T-cell (primary cell): ENCODE data around the gene ZBTB42. TPM values are rescaled to one million over a fixed set of nuclear protein-coding genes. Genes with fewer than 3 reads are reported as not detected.
A peak's percentile ranks its signal among the peaks of the same experiment; 100 is the strongest.
"Not testable (repeated sequence)": the region's sequence is repeated elsewhere in the genome, so short reads cannot be mapped to it uniquely, and the experiment has no call there.

Experiments used
- ATAC-seq, 4 experiments: fragments of 200-7000 bp in 3 of 4; fragments of 150-1000 bp in 1 of 4; cut with Tn5 transposase; replicated peaks in 1 of 4; 1 replicate in 3 of 4; 2 replicates in 1 of 4; pipeline ENCODE4 v1.10.0; 2021; ENCODE audit warnings: moderate library complexity in 3 of 4, mild to moderate bottlenecking in 2 of 4, moderate number of reproducible peaks in 1 of 4
- CTCF ChIA-PET, 2 donors: fragments of 300-600 bp; sonication (Branson Sonifier 250); formaldehyde crosslinking; loops; one replicate each; lab custom pipeline; 2022; ENCODE audit warnings: antibody characterized with exemption in 2 of 2; lab: Charles Lee
- POLR2A ChIA-PET, 2 donors: fragments of 300-600 bp; sonication (Branson Sonifier 250); formaldehyde crosslinking; loops; one replicate each; lab custom pipeline; 2022; ENCODE audit warnings: antibody characterized with exemption in 2 of 2; lab: Charles Lee
- DNase-seq, 35 experiments: peaks; one replicate each; pipeline versions ENCODE4 v3.0.0 to v3.0.0-alpha.2; 2013 to 2023
- H3K27ac ChIP-seq: one replicate; pipeline ENCODE4 v1.5.1; 2013; ENCODE audit warnings: low read length
- H3K27me3 ChIP-seq, 2 experiments: replicated peaks in 1 of 2; 1 replicate in 1 of 2; 2 replicates in 1 of 2; pipeline versions ENCODE4 v1.6.1 to v1.7.0; 2013; ENCODE audit warnings: low read length in 1 of 2, mixed read lengths in 1 of 2; ENCODE audit not compliant: control insufficient read depth in 2 of 2, insufficient read depth in 2 of 2; ENCODE audit errors: extremely low read depth in 1 of 2
- H3K36me3 ChIP-seq, 2 donors: 1 replicate in 1 of 2; 2 replicates in 1 of 2; pipeline versions ENCODE4 v1.6.1 to v1.7.0; 2013; ENCODE audit warnings: low read length in 1 of 2; ENCODE audit not compliant: control insufficient read depth in 2 of 2, insufficient read depth in 1 of 2; ENCODE audit errors: extremely low read depth in 1 of 2
- H3K4me1 ChIP-seq, 2 experiments: 1 replicate in 1 of 2; 2 replicates in 1 of 2; pipeline versions ENCODE4 v1.6.1 to v1.7.0; 2013; ENCODE audit warnings: low read length in 2 of 2, mixed read lengths in 1 of 2; ENCODE audit not compliant: insufficient read depth in 2 of 2, control insufficient read depth in 1 of 2; ENCODE audit errors: extremely low read depth in 1 of 2
- H3K4me3 ChIP-seq, 2 donors: 1 replicate in 1 of 2; 2 replicates in 1 of 2; pipeline versions ENCODE4 v1.5.1 to v1.7.0; 2013; ENCODE audit warnings: mild to moderate bottlenecking in 2 of 2, low read length in 1 of 2, moderate library complexity in 1 of 2; ENCODE audit not compliant: control insufficient read depth in 1 of 2; ENCODE audit errors: extremely low read depth in 1 of 2
- H3K9me3 ChIP-seq: 2 replicates; pipeline ENCODE4 v1.7.0; 2013
- H3K27ac Mint-ChIP-seq, 2 donors: one replicate each; pipeline ENCODE4 v1.8.0; 2020 to 2021; ENCODE audit warnings: mild to moderate bottlenecking in 2 of 2, mixed read lengths in 2 of 2
- H3K27me3 Mint-ChIP-seq, 2 donors: one replicate each; pipeline ENCODE4 v1.8.0; 2021 to 2022; ENCODE audit warnings: mixed read lengths in 2 of 2
- H3K36me3 Mint-ChIP-seq: one replicate; pipeline ENCODE4 v1.8.0; 2021; ENCODE audit warnings: mixed read lengths
- H3K4me1 Mint-ChIP-seq, 3 donors: one replicate each; pipeline ENCODE4 v1.8.0; 2020 to 2022; ENCODE audit warnings: mixed read lengths in 3 of 3, mild to moderate bottlenecking in 1 of 3
- H3K4me3 Mint-ChIP-seq, 3 donors: one replicate each; pipeline ENCODE4 v1.8.0; 2020 to 2022; ENCODE audit warnings: mild to moderate bottlenecking in 3 of 3, mixed read lengths in 3 of 3, moderate library complexity in 3 of 3
- H3K9me3 Mint-ChIP-seq, 3 donors: one replicate each; pipeline ENCODE4 v1.8.0; 2020 to 2022; ENCODE audit warnings: mixed read lengths in 3 of 3
- WGBS: methylation state at CpG from one replicate; pipeline ENCODE4 v1.1.5; 2013; ENCODE audit warnings: missing lambda C conversion rate; ENCODE audit not compliant: insufficient coverage; 5-methylcytosine and 5-hydroxymethylcytosine counted together
- total RNA-seq, 35 experiments: library from RNA in 6 of 35; stranded (reverse) in 6 of 35; fragments of 120-200 nt in 1 of 35; gene quantifications; one replicate each; pipeline versions ENCODE4 v1.2.1 to v1.2.4 and lab custom pipeline; 2013 to 2026

Gene ZBTB42
- total RNA-seq, 5 donors from 2014 or later (not counting 1 experiment from before 2014, with no cell fraction given): 3.5 to 10.5 (median 9.4) TPM

DNA sequence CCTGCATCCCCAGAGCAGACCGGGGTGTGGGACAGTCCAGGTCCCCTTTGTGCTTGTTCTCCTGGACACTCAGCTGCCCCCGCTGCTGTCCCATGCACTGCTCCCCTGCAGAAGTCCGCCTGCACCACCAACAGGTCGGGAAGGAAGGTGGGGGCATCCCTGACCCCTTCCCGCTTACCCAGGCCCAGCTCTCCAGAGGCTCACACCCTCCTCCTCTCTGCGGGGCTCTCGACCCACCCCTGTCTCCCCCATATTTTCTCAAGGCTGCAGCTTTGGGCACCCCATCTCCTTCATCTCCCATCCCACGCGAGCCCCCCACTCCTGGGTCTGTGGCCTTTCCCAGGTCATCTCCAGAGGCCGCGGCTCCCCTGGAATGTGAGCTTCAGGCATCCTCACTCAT is 9.4 kb downstream of the ZBTB42 start:
- Histone ChIP-seq H3K36me3 (no peaks in the 10 kb centered on the region), H3K27me3 (no peaks in the 10 kb centered on the region), H3K27ac (no peak overlapping the region), H3K4me3 (no peak overlapping the region), H3K9me3 (no peaks in the 10 kb centered on the region), H3K4me1 (peaks cover 0 to 11% of the 10 kb centered on the region in 2 experiments)
- H3K27ac Mint-ChIP-seq: no peak overlapping the region
- 94% methylated on average over 10 of the region's 11 CpGs for WGBS
- no peak for DNase-seq
- ATAC-seq: no peak
- ChIA-PET POLR2A (interaction anchor here (0.6 kb wide), 2 partner anchors 10 to 223 kb away, joined by 3 to 5 read pairs; partner anchors contain the start of gene ZBTB42 (in 1 of the 2)), CTCF (no interaction called here)
- H3K27me3 Mint-ChIP-seq: no peaks in the 10 kb centered on the region
- no peaks in the 10 kb centered on the region for H3K36me3 Mint-ChIP-seq
- no peak overlapping the region for H3K4me3 Mint-ChIP-seq
- H3K9me3 Mint-ChIP-seq: no peaks in the 10 kb centered on the region
- peaks cover 14 to 16% (median 14%) of the 10 kb centered on the region in 3 donors for H3K4me1 Mint-ChIP-seq

DNA sequence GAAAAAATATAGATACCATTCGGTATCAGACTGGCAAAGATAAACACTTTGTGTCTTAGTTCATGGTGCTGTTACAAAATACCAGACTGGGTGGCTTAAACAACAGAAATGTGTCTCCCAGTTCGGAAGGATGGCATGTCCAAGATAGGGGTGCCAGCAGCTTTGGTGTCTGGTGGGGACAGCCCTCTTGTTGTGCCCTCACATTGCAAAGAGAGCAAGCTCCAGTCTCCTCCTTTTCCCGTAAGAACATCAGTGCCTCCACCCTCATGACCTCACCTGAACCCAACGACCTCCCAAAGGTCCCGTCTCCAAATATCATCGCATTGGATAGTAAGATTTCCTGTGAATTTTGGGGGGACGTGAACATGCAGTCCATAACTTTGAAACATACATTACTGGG is 12.4 kb downstream of the ZBTB42 start:
- H3K4me1 ChIP-seq: peaks cover 0 to 26% of the 10 kb centered on the region in 2 experiments
- Mint-ChIP-seq H3K9me3 (no peaks in the 10 kb centered on the region), H3K27ac (no peak overlapping the region), H3K4me1 (peaks cover 14 to 19% (median 19%) of the 10 kb centered on the region in 3 donors), H3K4me3 (no peak overlapping the region), H3K36me3 (no peaks in the 10 kb centered on the region), H3K27me3 (no peaks in the 10 kb centered on the region)
- H3K36me3 ChIP-seq: no peaks in the 10 kb centered on the region
- no peak for ATAC-seq
- no peaks in the 10 kb centered on the region for H3K27me3 ChIP-seq
- no peak for DNase-seq
- ChIA-PET CTCF (interaction anchor here (0.7 kb wide), 2 partner anchors 18 to 43 kb away, joined by 3 to 11 read pairs; no protein-coding TSS in a partner anchor), POLR2A (no interaction called here)
- 100% methylated on average over 1 of the region's 7 CpGs for WGBS
- H3K9me3 ChIP-seq: no peaks in the 10 kb centered on the region
- H3K4me3 ChIP-seq: no peak overlapping the region
- no peak overlapping the region for H3K27ac ChIP-seq

DNA sequence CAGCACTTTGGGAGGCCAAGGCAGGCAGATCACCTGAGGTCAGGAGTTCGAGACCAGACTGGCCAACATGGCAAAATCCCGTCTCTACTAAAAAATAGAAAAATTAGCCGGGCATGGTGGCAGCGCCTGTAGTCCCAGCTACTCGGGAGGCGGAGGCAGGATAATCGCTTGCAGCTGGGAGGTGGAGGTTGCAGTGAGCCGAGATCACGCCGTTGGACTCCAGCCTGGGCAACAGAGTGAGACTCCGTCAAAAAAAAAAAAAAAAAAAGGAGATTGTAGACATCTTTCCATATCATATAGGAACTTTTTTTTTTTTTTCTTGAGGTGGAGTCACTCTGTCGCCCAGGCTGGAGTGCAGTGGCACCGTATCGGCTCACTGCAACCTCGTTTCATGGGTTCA is 13.8 kb downstream of the ZBTB42 start:
- Mint-ChIP-seq H3K4me1 (peaks cover 14 to 19% (median 19%) of the 10 kb centered on the region in 3 donors), H3K4me3 (peak overlapping the region; percentile 86 to 90 (median 87)), H3K27ac (peak overlapping the region in 1 of 2 donors; percentile 93)
- CTCF ChIA-PET, H3K27me3 ChIP-seq, H3K9me3 ChIP-seq, H3K36me3 Mint-ChIP-seq, ATAC-seq, DNase-seq, H3K27ac ChIP-seq, H3K27me3 Mint-ChIP-seq, POLR2A ChIA-PET, H3K9me3 Mint-ChIP-seq, H3K36me3 ChIP-seq: not testable (repeated sequence)
- WGBS: 89% methylated on average over 8 of the region's 15 CpGs
- Histone ChIP-seq H3K4me1 (peaks cover 0 to 26% of the 10 kb centered on the region in 2 experiments), H3K4me3 (peak overlapping the region in 1 of 2 donors; percentile 71)

DNA sequence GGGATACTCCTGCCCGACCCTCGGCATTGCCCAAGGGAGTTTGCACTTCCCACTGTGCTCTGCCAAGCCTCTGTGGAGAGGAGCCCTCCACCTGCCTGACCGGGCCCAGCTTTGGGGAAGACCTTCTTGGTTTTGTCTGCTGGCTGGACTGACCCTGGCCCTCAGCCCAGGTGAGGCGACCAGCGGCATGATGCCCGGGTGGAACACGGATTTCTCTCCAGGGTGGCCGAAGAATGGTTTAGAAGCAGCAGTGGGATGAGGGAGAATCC is 15.6 kb downstream of the ZBTB42 start:
- peak overlapping the region; percentile 86 to 90 (median 87) for H3K4me3 Mint-ChIP-seq
- POLR2A ChIA-PET: no interaction called here

DNA sequence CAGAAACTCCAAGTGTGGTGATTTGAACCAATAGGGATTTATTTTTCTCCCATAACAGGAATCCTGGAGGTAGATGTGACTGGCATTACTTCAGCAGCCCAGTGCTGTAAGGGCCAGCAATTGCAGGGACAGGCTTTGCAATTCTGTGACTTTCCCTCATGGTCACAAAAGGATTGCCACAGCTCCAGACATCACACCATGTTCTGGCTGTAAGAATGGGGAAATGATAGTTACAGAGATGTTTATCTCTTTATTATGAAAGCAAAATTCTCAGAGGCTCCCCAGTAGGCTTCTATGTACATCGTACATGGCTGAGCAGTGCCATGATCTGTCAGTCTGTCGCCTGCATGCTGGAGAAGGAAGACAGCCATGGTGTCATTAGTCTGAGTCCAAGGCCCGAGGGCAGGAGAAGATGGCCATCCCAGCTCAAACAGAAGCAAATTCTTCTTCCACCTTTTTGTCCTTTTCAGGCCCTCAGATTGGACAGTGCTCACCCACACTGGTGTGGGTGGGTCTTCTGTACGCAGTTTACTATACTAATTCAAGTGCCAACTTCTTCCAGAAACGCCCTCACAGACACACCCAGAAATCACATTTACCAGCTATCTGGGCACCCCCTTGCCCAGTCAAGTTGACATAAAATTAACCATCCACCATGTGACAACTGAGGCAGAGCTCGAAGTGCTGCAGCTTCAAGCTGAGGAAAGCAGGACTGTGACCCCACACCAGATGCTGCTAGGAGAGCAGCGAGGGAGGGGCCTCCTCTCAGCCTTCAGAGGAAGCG is 17.2 kb downstream of the ZBTB42 start:
- H3K27me3 ChIP-seq: no peaks in the 10 kb centered on the region
- H3K4me3 ChIP-seq: no peak overlapping the region
- H3K9me3 ChIP-seq: no peaks in the 10 kb centered on the region
- Mint-ChIP-seq H3K27ac (peak overlapping the region; percentile 23 to 44), H3K4me3 (peak overlapping the region in 1 of 3 donors; percentile 86), H3K27me3 (no peaks in the 10 kb centered on the region), H3K9me3 (no peaks in the 10 kb centered on the region), H3K36me3 (no peaks in the 10 kb centered on the region), H3K4me1 (peaks cover 14 to 19% (median 17%) of the 10 kb centered on the region in 3 donors)
- H3K36me3 ChIP-seq: no peaks in the 10 kb centered on the region
- DNase-seq (no peak), ATAC-seq (no peak)
- POLR2A ChIA-PET: no interaction called here
- H3K4me1 ChIP-seq: peaks cover 0 to 26% of the 10 kb centered on the region in 2 experiments
- 100% methylated on average over 3 of the region's 8 CpGs for WGBS
- no peak overlapping the region for H3K27ac ChIP-seq
- CTCF ChIA-PET: no interaction called here

More for the DNA sequence above, 15.6 kb downstream of the ZBTB42 start:
- Histone ChIP-seq H3K36me3 (no peaks in the 10 kb centered on the region), H3K9me3 (no peaks in the 10 kb centered on the region), H3K4me3 (peak overlapping the region; percentile 63 to 71), H3K27ac (peak overlapping the region; percentile 76), H3K27me3 (no peaks in the 10 kb centered on the region), H3K4me1 (peaks cover 0 to 26% of the 10 kb centered on the region in 2 experiments)
- peak overlapping the region; percentile 90 to 92 for H3K27ac Mint-ChIP-seq
- no peaks in the 10 kb centered on the region for H3K9me3 Mint-ChIP-seq
- CTCF ChIA-PET: no interaction called here
- DNase-seq: no peak
- 0% methylated on average over 3 of the region's 8 CpGs for WGBS
- no peaks in the 10 kb centered on the region for H3K36me3 Mint-ChIP-seq
- H3K27me3 Mint-ChIP-seq: no peaks in the 10 kb centered on the region
- peaks cover 14 to 19% (median 19%) of the 10 kb centered on the region in 3 donors for H3K4me1 Mint-ChIP-seq
- ATAC-seq: peak in 1 of 4 experiments; percentile 1

DNA sequence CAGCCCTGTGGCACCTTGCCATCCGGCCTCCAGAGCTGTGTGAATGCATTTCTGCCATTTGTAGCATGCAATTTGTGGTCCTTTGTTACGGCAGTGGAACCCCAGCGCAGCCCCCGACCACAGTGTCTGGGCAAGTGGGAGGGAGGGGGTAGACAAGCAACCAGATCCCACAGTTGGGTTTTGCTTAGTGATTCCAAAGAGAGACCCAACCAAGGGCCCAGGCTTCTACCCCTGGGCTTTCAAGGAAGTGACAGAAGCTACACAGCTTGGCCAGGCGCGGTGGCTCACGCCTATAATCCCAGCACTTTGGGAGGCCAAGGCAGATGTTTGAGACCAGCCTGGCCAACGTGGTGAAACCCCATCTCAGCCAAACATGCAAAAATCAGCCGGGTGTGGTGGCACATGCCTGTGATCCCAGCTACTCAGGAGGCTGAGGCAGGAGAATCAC is 17.8 kb downstream of the ZBTB42 start:
- H3K4me3 Mint-ChIP-seq: no peak overlapping the region
- 96% methylated on average over 9 of the region's 9 CpGs for WGBS
- Histone ChIP-seq H3K36me3 (no peaks in the 10 kb centered on the region), H3K9me3 (no peaks in the 10 kb centered on the region), H3K27ac (no peak overlapping the region), H3K4me1 (peaks cover 0 to 26% of the 10 kb centered on the region in 2 experiments), H3K4me3 (no peak overlapping the region), H3K27me3 (no peaks in the 10 kb centered on the region)
- no peaks in the 10 kb centered on the region for H3K9me3 Mint-ChIP-seq
- ChIA-PET CTCF (no interaction called here), POLR2A (no interaction called here)
- ATAC-seq: no peak
- H3K4me1 Mint-ChIP-seq: peaks cover 14 to 15% (median 14%) of the 10 kb centered on the region in 3 donors
- no peak for DNase-seq
- no peaks in the 10 kb centered on the region for H3K36me3 Mint-ChIP-seq
- no peaks in the 10 kb centered on the region for H3K27me3 Mint-ChIP-seq
- H3K27ac Mint-ChIP-seq: no peak overlapping the region
